ENCODE data around the gene IER3. TPM values are rescaled to one million over a fixed set of nuclear protein-coding genes. Genes with fewer than 3 reads are reported as not detected.

Gene IER3
- total and polyA plus RNA-seq, 2 of the 13 experiments (the other 11 are each of a cell fraction or from before 2014, with no cell fraction given), result 51.1 to 131 TPM

DNA sequence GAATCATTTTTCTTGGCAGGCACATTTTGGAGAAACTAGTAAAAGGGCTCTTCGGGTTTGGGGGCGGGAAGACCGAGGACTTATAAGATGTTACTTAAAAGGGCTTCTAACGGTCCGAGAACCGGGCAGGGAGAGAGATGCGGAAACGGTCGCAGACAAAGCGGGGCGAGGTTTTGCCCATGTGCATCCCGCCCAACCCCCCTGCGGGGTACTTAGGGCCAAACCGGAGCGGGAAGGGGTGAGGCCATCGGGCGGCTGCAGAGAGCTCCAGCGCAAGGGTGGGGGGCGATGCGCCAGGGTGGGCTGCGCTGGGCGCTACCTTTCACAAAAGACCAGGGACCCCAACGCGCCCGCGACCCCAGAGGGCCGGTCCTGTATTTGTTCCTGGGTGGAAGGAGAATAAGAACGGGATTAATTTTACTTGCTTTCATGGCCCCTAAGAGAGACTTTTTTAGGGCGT, 23.6 kb downstream of the IER3 start (continued):
- no peak for TF ChIP-seq ZNF142 (CRISPR knock-in tag; IDR thresholded peaks at IDR 0.05)
- no peak for TF ChIP-seq KMT2A (CRISPR knock-in tag; IDR thresholded peaks at IDR 0.05)
- TF ChIP-seq, protein P1, sequence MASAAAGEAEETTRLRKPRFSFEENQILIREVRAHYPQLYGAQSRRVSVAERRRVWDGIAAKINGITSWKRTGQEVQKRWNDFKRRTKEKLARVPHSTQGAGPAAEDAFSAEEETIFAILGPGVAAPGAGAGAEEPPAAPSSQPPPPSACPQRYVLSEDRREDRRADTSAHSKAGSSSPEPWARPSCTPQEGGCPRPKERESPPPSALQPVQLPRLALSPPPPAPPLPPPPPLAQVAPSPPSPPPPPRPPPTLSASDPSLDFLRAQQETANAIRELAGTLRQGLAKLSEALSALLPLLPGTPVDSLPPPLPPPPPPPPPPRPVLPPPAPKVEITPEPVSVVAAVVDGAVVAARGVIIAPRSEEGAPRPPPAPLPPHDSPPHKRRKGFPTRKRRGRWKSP (CRISPR knock-in tag; IDR thresholded peaks at IDR 0.05), result no peak
- TF ChIP-seq HOXA5 (CRISPR knock-in tag; IDR thresholded peaks at IDR 0.05), result no peak
- no peak for TF ChIP-seq JDP2 (CRISPR knock-in tag; IDR thresholded peaks at IDR 0.05; ENCODE audit: borderline replicate concordance)
- no peak for TF ChIP-seq ZNF276 (CRISPR knock-in tag; IDR thresholded peaks at IDR 0.05; ENCODE audit: low read depth)
- TF ChIP-seq POLR2G (IDR thresholded peaks at IDR 0.05; ENCODE audit: low read depth, low read length), result peak; percentile 14; the same call in 1 of the 2 replicates
- TF ChIP-seq ZNF816 (CRISPR knock-in tag; IDR thresholded peaks at IDR 0.05; ENCODE audit: borderline replicate concordance), result peak; percentile 21; the same call in 1 of the 2 replicates
- TF ChIP-seq RBAK (CRISPR knock-in tag; IDR thresholded peaks at IDR 0.05), result no peak
- no peak for TF ChIP-seq KLF6 (CRISPR knock-in tag; IDR thresholded peaks at IDR 0.05)
- 0 out of 2 replicates have a peak, but pooled peaks have one; percentile 13 for TF ChIP-seq CREB3 (CRISPR knock-in tag; IDR thresholded peaks at IDR 0.05)
- peak; percentile 56; the same call in 1 of the 2 replicates for TF ChIP-seq MAX (IDR thresholded peaks at IDR 0.05)
- no peak for TF ChIP-seq THYN1 (CRISPR knock-in tag; IDR thresholded peaks at IDR 0.05; ENCODE audit: borderline replicate concordance, low read depth)
- TF ChIP-seq ZFP62 (CRISPR knock-in tag; IDR thresholded peaks at IDR 0.05), result no peak
- no peak for TF ChIP-seq ZNF580 (CRISPR knock-in tag; IDR thresholded peaks at IDR 0.05; ENCODE audit: borderline replicate concordance, low read depth)
- TF ChIP-seq NR2C2 (CRISPR knock-in tag; IDR thresholded peaks at IDR 0.05; ENCODE audit: borderline replicate concordance), result 0 out of 2 replicates have a peak, but pooled peaks have one; percentile 15
- TF ChIP-seq DNMT1 (CRISPR knock-in tag; IDR thresholded peaks at IDR 0.05), result no peak
- 0 out of 2 replicates have a peak, but pooled peaks have one; percentile 78 for TF ChIP-seq ZNF558 (CRISPR knock-in tag; IDR thresholded peaks at IDR 0.05; ENCODE audit: borderline replicate concordance)
- 0 out of 2 replicates have a peak, but pooled peaks have one; percentile 40 for TF ChIP-seq PLSCR1 (CRISPR knock-in tag; IDR thresholded peaks at IDR 0.05; ENCODE audit: borderline replicate concordance)
